Heart left ventricle (tissue), 16 donors: ENCODE data around the gene DMD. TPM values are rescaled to one million over a fixed set of nuclear protein-coding genes. Genes with fewer than 3 reads are reported as not detected.

Experiments used
- ATAC-seq, 4 donors: fragments of 200-7000 bp; cut with Tn5 transposase; one replicate each; pipeline ENCODE4 v1.9.1; 2020 to 2022; ENCODE audit warnings: moderate library complexity in 4 of 4, mild to moderate bottlenecking in 3 of 4, moderate number of reproducible peaks in 1 of 4
- DNase-seq, 5 donors: peaks; one replicate each; pipeline ENCODE4 v3.0.0-alpha.2; 2020
- H3K27ac ChIP-seq, 12 donors: fragments of 200-600 bp; sonication (generic) in 4 of 12; one replicate each; pipeline versions ENCODE4 v1.5.0 to v1.8.0; 2016 to 2022; ENCODE audit warnings: mild to moderate bottlenecking in 2 of 12
- H3K27me3 ChIP-seq, 9 donors: fragments of 200-600 bp; sonication (generic) in 2 of 9; one replicate each; pipeline versions ENCODE4 v1.5.1 to v1.8.0; 2016 to 2022; ENCODE audit warnings: mild to moderate bottlenecking in 3 of 9
- H3K36me3 ChIP-seq, 9 donors: fragments of 200-600 bp; sonication (generic) in 2 of 9; one replicate each; pipeline versions ENCODE4 v1.5.0 to v1.8.0; 2018 to 2022; ENCODE audit warnings: mild to moderate bottlenecking in 2 of 9
- H3K4me1 ChIP-seq, 12 donors: fragments of 200-600 bp; sonication (generic) in 4 of 12; one replicate each; pipeline versions ENCODE4 v1.5.0 to v1.8.0; 2016 to 2022; ENCODE audit warnings: mild to moderate bottlenecking in 3 of 12
- H3K4me3 ChIP-seq, 12 donors: fragments of 200-600 bp; sonication (generic) in 4 of 12; one replicate each; pipeline versions ENCODE4 v1.5.0 to v1.8.0; 2017 to 2022; ENCODE audit warnings: mild to moderate bottlenecking in 9 of 12, moderate library complexity in 4 of 12
- H3K9me3 ChIP-seq, 12 donors: fragments of 200-600 bp; sonication (generic) in 4 of 12; one replicate each; pipeline versions ENCODE4 v1.5.0 to v1.8.0; 2016 to 2022; ENCODE audit warnings: mild to moderate bottlenecking in 1 of 12
- CTCF ChIP-seq, 12 donors: fragments of 200-600 bp; sonication (generic) in 4 of 12; IDR thresholded peaks; one replicate each; pipeline versions ENCODE4 v1.5.0 to v1.8.0; 2018 to 2022; ENCODE audit warnings: antibody characterized with exemption in 12 of 12, mild to moderate bottlenecking in 5 of 12
- POLR2A ChIP-seq, 2 donors: fragments of 450-650 bp; IDR thresholded peaks; one replicate each; pipeline ENCODE4 v1.6.1; 2017; ENCODE audit warnings: antibody characterized with exemption in 2 of 2, mild to moderate bottlenecking in 2 of 2, moderate library complexity in 2 of 2
- WGBS, 4 donors: extraction: QIAGEN DNeasy Blood & Tissue Kit in 2 of 4; methylation state at CpG; one replicate each; pipeline versions ENCODE4 v1.1.5 to v1.1.7; 2013 to 2018; 5-methylcytosine and 5-hydroxymethylcytosine counted together
- intact Hi-C, 10 donors: fragments of 100-400 bp; cut with DNase I; formaldehyde crosslinking; loops; one replicate each; pipeline versions ENCODE4 v1.11.1 to v1.14.2; 2022
- polyA plus RNA-seq, 2 donors: library from polyadenylated mRNA; stranded (reverse); fragments of 200-250 nt; gene quantifications; one replicate each; pipeline ENCODE4 v1.2.3, GENCODE V29; 2013
- total RNA-seq, 9 donors: library from RNA; depleted of rRNA in 2 of 9; stranded (reverse); fragments of >200 nt in 2 of 9; fragmentation: NEBNext Ultra II Directional in 3 of 9; extraction: Animal tissue kit (Norgen Biotek cat#: 25700) in 3 of 9; gene quantifications; one replicate each; pipeline versions ENCODE4 v1.1.0 to v1.2.4, GENCODE V29; 2016 to 2023
- donor health status: ischemic (EF 13 %, LVEDD 7.1; RV severe dilation, severe dysfunction).
- donor health status: healthy with polysubstance abuse.
- donor health status: DM: no; HTN: yes; CAD: no.
- donor health status: DM: no; HTN: no; CAD: no.
- donor health status: ischemic (EF 25% LVEDD 6.9; RV normal size, moderate dysfunction).
- donor health status: ischemic (EF 25% LVEDD 5.7; RV mildly dilated, moderate dysfunction).
- donor health status: healthy.
- donor health status: DM: yes; HTN: yes; CAD: no.
- donor health status: ischemic (EF 35%, LVEDD 5.7; RV mildly dilated, moderate dysfunction).
- donor health status: nonischemic (EF 11% LVEDD 7.7; RV severe dilation, severe dysfunction).
- donor health status: DM: yes; HTN: yes; CAD: no.
- donor health status: PGD.
- donor health status: ischemic (EF 29% LVEDD 5.4; RV normal size, mild dysfunction).
- donor health status: nonischemic (EF 23%, LVEDD 6.1; RV moderate dilation, normal function).

DMD gene
- total and polyA plus RNA-seq, 11 donors, result 34.7 to 236 (median 162) TPM

GRCh38 chrX:31665454-31665853 lies 1545.9 kb downstream of the DMD start:
- Histone ChIP-seq H3K4me3 (no peak overlapping the region), H3K27me3 (no peaks in the 10 kb centered on the region), H3K27ac (no peak overlapping the region), H3K4me1 (no peaks in the 10 kb centered on the region), H3K9me3 (no peaks in the 10 kb centered on the region), H3K36me3 (no peaks in the 10 kb centered on the region)
- ATAC-seq (no peak), DNase-seq (no peak)
- WGBS, 4 donors, result 71 to 92% (median 83%) methylated on average over 4 of the region's 4 CpGs
- intact Hi-C loops, result no loop called here
- TF ChIP-seq CTCF (IDR thresholded peaks at IDR 0.05) (no peak), POLR2A (IDR thresholded peaks at IDR 0.05) (no peak)

DNA sequence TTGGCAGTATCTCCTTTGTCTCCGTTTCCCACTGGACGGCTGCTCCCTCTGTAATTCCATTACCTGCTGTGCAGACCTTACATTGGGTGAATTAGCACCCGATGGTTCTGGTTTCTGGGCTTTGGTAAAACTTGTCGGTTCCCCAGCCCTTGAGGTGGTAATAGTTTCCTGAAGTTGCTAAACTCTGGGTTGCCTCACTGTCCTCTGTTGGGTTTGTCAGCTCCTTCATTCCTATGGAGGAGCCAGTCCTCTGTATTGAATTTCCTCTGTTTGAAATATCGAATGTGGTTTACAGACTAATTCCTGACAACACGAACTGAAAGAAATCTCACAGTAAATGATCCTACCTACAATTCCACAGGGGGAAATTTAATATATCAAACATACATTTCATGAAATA lies 1548.2 kb downstream of the DMD start:
- 79 to 94% (median 89%) methylated on average over 6 of the region's 6 CpGs for WGBS, 4 donors
- Histone ChIP-seq H3K36me3 (no peaks in the 10 kb centered on the region), H3K27ac (no peak overlapping the region), H3K27me3 (no peaks in the 10 kb centered on the region), H3K9me3 (no peaks in the 10 kb centered on the region), H3K4me1 (no peaks in the 10 kb centered on the region), H3K4me3 (no peak overlapping the region)
- ATAC-seq, result no peak
- intact Hi-C loops, result loop anchor here in 2 of 10 donors (5.0 kb wide), 2 partner anchors 259 to 626 kb away; no protein-coding TSS in a partner anchor
- TF ChIP-seq POLR2A (IDR thresholded peaks at IDR 0.05) (no peak), CTCF (IDR thresholded peaks at IDR 0.05) (no peak)
- no peak for DNase-seq

DNA sequence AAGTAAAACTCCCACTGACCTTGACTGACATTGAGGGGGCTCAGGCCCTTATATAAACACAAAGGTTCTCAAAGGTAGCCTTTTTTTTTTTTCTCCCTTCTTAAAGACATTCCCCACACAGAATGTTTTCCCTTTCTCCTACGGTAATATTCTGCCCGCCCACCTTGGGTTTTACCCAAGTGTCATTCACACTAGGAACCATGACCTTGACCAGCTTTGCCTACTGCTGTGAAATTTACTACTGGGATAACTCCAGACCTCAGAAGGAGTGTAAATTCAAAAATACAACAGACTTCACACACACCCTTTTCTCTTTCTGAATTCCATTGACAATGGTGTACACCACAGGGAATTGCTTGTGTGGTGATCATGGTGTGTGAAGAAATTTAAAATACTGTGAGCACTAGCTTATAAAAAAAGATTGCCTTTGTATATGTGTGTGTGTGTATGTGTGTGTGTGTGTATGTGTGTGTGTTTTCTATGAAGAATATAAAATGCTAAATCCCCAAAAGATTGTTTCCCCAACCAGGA lies 1550.0 kb downstream of the DMD start:
- DNase-seq (no peak), ATAC-seq (peak in 2 of 4 donors; percentile 37 to 42)
- 47 to 72% (median 52%) methylated on average over 2 of the region's 2 CpGs for WGBS, 4 donors
- intact Hi-C loops, result loop anchor here in 2 of 10 donors (5.0 kb wide), 2 partner anchors 261 to 624 kb away; no protein-coding TSS in a partner anchor
- Histone ChIP-seq H3K36me3 (no peaks in the 10 kb centered on the region), H3K9me3 (no peaks in the 10 kb centered on the region), H3K4me1 (no peaks in the 10 kb centered on the region), H3K4me3 (no peak overlapping the region), H3K27me3 (no peaks in the 10 kb centered on the region), H3K27ac (no peak overlapping the region)
- TF ChIP-seq CTCF (IDR thresholded peaks at IDR 0.05) (no peak), POLR2A (IDR thresholded peaks at IDR 0.05) (no peak)

DNA sequence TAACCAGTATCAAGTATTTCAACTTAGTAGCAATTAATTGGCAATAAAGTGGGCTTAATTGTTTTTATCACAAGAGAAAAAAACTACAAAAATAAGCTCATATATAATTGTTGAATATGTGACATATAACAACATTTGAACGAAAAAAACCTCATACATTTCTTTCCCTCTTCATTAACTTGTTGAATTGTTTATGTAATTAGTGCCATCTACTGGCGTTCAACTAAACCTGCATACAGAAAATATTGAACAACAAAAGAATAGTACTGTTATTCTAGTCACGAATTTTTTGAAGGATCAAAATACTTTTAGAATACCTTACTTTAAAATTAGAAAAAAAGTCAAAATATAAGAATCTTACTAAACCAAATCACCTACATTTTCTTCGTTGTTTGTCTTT lies 1553.0 kb downstream of the DMD start:
- no peaks in the 10 kb centered on the region for H3K27me3 ChIP-seq
- intact Hi-C loops, result loop anchor here in 8 of 10 donors (2.0 to 10.0 kb wide), 8 partner anchors 386 to 624 kb away; no protein-coding TSS in a partner anchor
- H3K4me1 ChIP-seq, result no peaks in the 10 kb centered on the region
- no peak for DNase-seq
- TF ChIP-seq POLR2A (IDR thresholded peaks at IDR 0.05), result no peak
- TF ChIP-seq CTCF (IDR thresholded peaks at IDR 0.05), result peak; percentile 25 to 62 (median 54)
- H3K4me3 ChIP-seq, result no peak overlapping the region
- ATAC-seq, result no peak
- 2 to 6% (median 6%) methylated on average over 4 of the region's 4 CpGs for WGBS, 4 donors
- H3K9me3 ChIP-seq, result no peaks in the 10 kb centered on the region
- no peak overlapping the region for H3K27ac ChIP-seq
- no peaks in the 10 kb centered on the region for H3K36me3 ChIP-seq
